ENCODE measurements around the gene CAMKK1.

- TF ChIP-seq REST (IDR thresholded peaks at IDR 0.05; ENCODE audit: unreplicated experiment) = no peak
- peak; percentile 44 for TF ChIP-seq CREB1 (CRISPR knock-in tag; IDR thresholded peaks at IDR 0.05; ENCODE audit: low read depth)
- TF ChIP-seq, protein P1, sequence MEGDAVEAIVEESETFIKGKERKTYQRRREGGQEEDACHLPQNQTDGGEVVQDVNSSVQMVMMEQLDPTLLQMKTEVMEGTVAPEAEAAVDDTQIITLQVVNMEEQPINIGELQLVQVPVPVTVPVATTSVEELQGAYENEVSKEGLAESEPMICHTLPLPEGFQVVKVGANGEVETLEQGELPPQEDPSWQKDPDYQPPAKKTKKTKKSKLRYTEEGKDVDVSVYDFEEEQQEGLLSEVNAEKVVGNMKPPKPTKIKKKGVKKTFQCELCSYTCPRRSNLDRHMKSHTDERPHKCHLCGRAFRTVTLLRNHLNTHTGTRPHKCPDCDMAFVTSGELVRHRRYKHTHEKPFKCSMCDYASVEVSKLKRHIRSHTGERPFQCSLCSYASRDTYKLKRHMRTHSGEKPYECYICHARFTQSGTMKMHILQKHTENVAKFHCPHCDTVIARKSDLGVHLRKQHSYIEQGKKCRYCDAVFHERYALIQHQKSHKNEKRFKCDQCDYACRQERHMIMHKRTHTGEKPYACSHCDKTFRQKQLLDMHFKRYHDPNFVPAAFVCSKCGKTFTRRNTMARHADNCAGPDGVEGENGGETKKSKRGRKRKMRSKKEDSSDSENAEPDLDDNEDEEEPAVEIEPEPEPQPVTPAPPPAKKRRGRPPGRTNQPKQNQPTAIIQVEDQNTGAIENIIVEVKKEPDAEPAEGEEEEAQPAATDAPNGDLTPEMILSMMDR (conservative IDR thresholded peaks at IDR 0.05; ENCODE audit: low read depth in 2 of 2) = peak; percentile 84 to 95
- no peak for TF ChIP-seq POLR2AphosphoS5 (IDR thresholded peaks at IDR 0.05; ENCODE audit: low read depth)
- TF ChIP-seq EZH2phosphoT487 (IDR thresholded peaks at IDR 0.05; ENCODE audit: unreplicated experiment) = no peak
- no peak for TF ChIP-seq ZNF331 (CRISPR knock-in tag; IDR thresholded peaks at IDR 0.05; ENCODE audit: low read depth)
- TF ChIP-seq ZNF462 (CRISPR knock-in tag; IDR thresholded peaks at IDR 0.05) = no peak
- TF ChIP-seq JUNB (IDR thresholded peaks at IDR 0.05; ENCODE audit: unreplicated experiment) = no peak
- TF ChIP-seq EZH2 (IDR thresholded peaks at IDR 0.05; ENCODE audit: low read depth, unreplicated experiment) = no peak
- TF ChIP-seq ETS1 (IDR thresholded peaks at IDR 0.05) = no peak
- no peak for TF ChIP-seq ZNF114 (CRISPR knock-in tag; IDR thresholded peaks at IDR 0.05)
- TF ChIP-seq STAT1 (IDR thresholded peaks at IDR 0.05; ENCODE audit: unreplicated experiment) = no peak
- no peak for TF ChIP-seq NANOG (IDR thresholded peaks at IDR 0.05; ENCODE audit: borderline replicate concordance)
Measured at GRCh38 chr17:3935140-3935542, 42.3 kb upstream of the CAMKK1 start.

Measured in GM23338 (cell line).